ENCODE results near the gene ATE1. TPM values are rescaled to one million over a fixed set of nuclear protein-coding genes. Genes with fewer than 3 reads are reported as not detected.

The ATE1 gene
- total and polyA plus RNA-seq, 2 donors (not counting 3 experiments of a cell fraction or from before 2014, with no cell fraction given): 8.7 to 27.1 TPM

DNA sequence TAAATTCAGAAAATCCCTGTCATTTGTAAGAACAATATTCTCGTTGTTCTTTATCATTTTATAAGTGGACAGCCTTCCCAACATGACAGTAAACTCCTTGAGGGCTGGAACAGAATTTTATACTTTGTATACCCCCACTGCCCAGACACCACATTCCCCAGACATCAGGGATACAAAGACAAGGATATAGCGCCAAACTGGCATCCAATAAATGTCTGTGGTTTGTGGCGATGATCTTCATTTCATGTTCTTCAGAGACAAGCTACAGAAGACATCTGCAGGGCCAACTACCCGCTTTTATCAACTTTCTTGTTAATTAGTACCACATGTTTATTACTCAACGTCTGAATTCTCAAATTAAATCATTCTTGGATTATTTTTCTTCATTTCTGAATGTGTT lies 155.9 kb downstream of the ATE1 start:
- Histone ChIP-seq H3K9me3 (replicated peaks; ENCODE audit: control insufficient read depth, insufficient read depth, low read length) (no peaks in the 10 kb centered on the region), H3K27me3 (ENCODE audit: control insufficient read depth in 2 of 2, insufficient read depth in 2 of 2, low read length in 2 of 2) (no peaks in the 10 kb centered on the region), H3K79me2 (ENCODE audit: control insufficient read depth, insufficient read depth, low read length) (no peaks in the 10 kb centered on the region), H3K4me2 (ENCODE audit: insufficient read depth, low read length) (no peak overlapping the region), H2AFZ (ENCODE audit: low read depth, low read length) (no peak overlapping the region), H3K9me1 (replicated peaks; ENCODE audit: control insufficient read depth, extremely low read depth, insufficient read depth, low read length) (no peaks in the 10 kb centered on the region), H3K9ac (replicated peaks; ENCODE audit: extremely low read depth, insufficient read depth, low read length) (no peak overlapping the region), H3K36me3 (ENCODE audit: control insufficient read depth in 2 of 2, extremely low read depth in 1 of 2, insufficient read depth in 2 of 2, low read length in 2 of 2) (no peaks in the 10 kb centered on the region), H3K4me3 (replicated peaks in 1 of 3; ENCODE audit: insufficient read depth in 1 of 3, low read depth in 1 of 3, low read length in 3 of 3) (no peak overlapping the region), H3K4me1 (ENCODE audit: control insufficient read depth, extremely low read depth, insufficient read depth, low read length) (no peaks in the 10 kb centered on the region), H4K20me1 (replicated peaks; ENCODE audit: control insufficient read depth, extremely low read depth, insufficient read depth, low read length) (no peaks in the 10 kb centered on the region), H3K27ac (ENCODE audit: insufficient read depth, low read depth, low read length) (no peak overlapping the region)
- ChIA-PET CTCF (interaction anchor here (1.0 kb wide), 1 partner anchor 129 kb away, joined by 3 read pairs; no protein-coding TSS in a partner anchor), POLR2A (no interaction called here)
- no peak for TF ChIP-seq JUN (IDR thresholded peaks at IDR 0.05; ENCODE audit: borderline replicate concordance, insufficient read depth, insufficient read length, low read depth)
- no peak for TF ChIP-seq MYC (IDR thresholded peaks at IDR 0.05; ENCODE audit: low read depth, low read length)
- TF ChIP-seq FOS (IDR thresholded peaks at IDR 0.05; ENCODE audit: borderline replicate concordance, insufficient read depth, low read length): no peak
- no peak for TF ChIP-seq GATA2 (IDR thresholded peaks at IDR 0.05; ENCODE audit: insufficient read depth, insufficient read length, low read depth, low read length)
- no peak for TF ChIP-seq EZH2 (IDR thresholded peaks at IDR 0.05; ENCODE audit: borderline replicate concordance, low read depth, low read length, severe bottlenecking)
- TF ChIP-seq, protein P1, sequence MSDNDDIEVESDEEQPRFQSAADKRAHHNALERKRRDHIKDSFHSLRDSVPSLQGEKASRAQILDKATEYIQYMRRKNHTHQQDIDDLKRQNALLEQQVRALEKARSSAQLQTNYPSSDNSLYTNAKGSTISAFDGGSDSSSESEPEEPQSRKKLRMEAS (IDR thresholded peaks at IDR 0.05; ENCODE audit: insufficient read depth, insufficient read length): no peak
- TF ChIP-seq, protein P2, sequence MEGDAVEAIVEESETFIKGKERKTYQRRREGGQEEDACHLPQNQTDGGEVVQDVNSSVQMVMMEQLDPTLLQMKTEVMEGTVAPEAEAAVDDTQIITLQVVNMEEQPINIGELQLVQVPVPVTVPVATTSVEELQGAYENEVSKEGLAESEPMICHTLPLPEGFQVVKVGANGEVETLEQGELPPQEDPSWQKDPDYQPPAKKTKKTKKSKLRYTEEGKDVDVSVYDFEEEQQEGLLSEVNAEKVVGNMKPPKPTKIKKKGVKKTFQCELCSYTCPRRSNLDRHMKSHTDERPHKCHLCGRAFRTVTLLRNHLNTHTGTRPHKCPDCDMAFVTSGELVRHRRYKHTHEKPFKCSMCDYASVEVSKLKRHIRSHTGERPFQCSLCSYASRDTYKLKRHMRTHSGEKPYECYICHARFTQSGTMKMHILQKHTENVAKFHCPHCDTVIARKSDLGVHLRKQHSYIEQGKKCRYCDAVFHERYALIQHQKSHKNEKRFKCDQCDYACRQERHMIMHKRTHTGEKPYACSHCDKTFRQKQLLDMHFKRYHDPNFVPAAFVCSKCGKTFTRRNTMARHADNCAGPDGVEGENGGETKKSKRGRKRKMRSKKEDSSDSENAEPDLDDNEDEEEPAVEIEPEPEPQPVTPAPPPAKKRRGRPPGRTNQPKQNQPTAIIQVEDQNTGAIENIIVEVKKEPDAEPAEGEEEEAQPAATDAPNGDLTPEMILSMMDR (IDR thresholded peaks at IDR 0.05; ENCODE audit: extremely low read depth in 1 of 2, insufficient read depth in 1 of 2, low read depth in 1 of 2, low read length in 2 of 2): no peak
- no peak for TF ChIP-seq POLR2A (IDR thresholded peaks at IDR 0.05; ENCODE audit: low read depth, low read length)
- TF ChIP-seq POLR2AphosphoS5 (IDR thresholded peaks at IDR 0.05; ENCODE audit: insufficient read depth, low read depth, low read length): no peak
- intact Hi-C loops (cut with micrococcal nuclease) (no loop called here), dilution Hi-C loops (cut with MboI; ENCODE audit: extremely low pct_ligation_motif_present, low sequenced_read_pairs) (no loop called here)
- FAIRE-seq (no peak), DNase-seq (ENCODE audit: low read depth, low spot score) (no peak)
- no TSS peak for BruUV-seq (replicated peaks)
